MM.1S (cell line): ENCODE results near the gene PLN.

Experiments
- CTCF ChIP-seq: fragments of 300-600 bp; sonication (generic); IDR thresholded peaks from 2 replicates; pipeline ENCODE4 v1.5.1; 2016; ENCODE audit warnings: antibody characterized with exemption, low read length, mixed read lengths
- EZH2 ChIP-seq: fragments of 300-600 bp; sonication (generic); optimal IDR thresholded peaks from 2 replicates; pipeline ENCODE3; 2017; ENCODE audit warnings: low read depth, mild to moderate bottlenecking, antibody characterized with exemption, low read length, mixed read lengths
- EZH2phosphoT487 ChIP-seq: fragments of 300-600 bp; sonication (generic); IDR thresholded peaks from 2 replicates; pipeline ENCODE4 v1.6.1; 2018; ENCODE audit warnings: antibody characterized with exemption, low read length

GRCh38 chr6:118546164-118546879, 1.8 kb upstream of the PLN start:
- no peak for TF ChIP-seq CTCF
- TF ChIP-seq EZH2: no peak
- TF ChIP-seq EZH2phosphoT487: no peak
